Measurements from ENCODE around the gene FKBP3. TPM values are rescaled to one million over a fixed set of nuclear protein-coding genes. Genes with fewer than 3 reads are reported as not detected.

The FKBP3 gene
- total RNA-seq, 1 donor from 2014 or later, result 50.2 TPM

GRCh38 chr14:45073231-45073879 lies 60.9 kb downstream of the FKBP3 start:
- H3K4me1 Mint-ChIP-seq (ENCODE audit: unreplicated experiment), result no peaks in the 10 kb centered on the region
- DNase-seq (ENCODE audit: extremely low spot score, unreplicated experiment), result no peak
- H3K4me3 Mint-ChIP-seq (ENCODE audit: unreplicated experiment), result no peak overlapping the region
- no peak for TF ChIP-seq CTCF (IDR thresholded peaks at IDR 0.05)
- peaks cover 18% of the 10 kb centered on the region for H3K36me3 Mint-ChIP-seq (ENCODE audit: unreplicated experiment)
- no peak overlapping the region for H3K27ac Mint-ChIP-seq (ENCODE audit: unreplicated experiment)
- no peaks in the 10 kb centered on the region for H3K9me3 Mint-ChIP-seq (ENCODE audit: unreplicated experiment)
- H3K27me3 Mint-ChIP-seq (ENCODE audit: unreplicated experiment), result no peaks in the 10 kb centered on the region

GRCh38 chr14:45072126-45072525 lies 62.2 kb downstream of the FKBP3 start:
- Mint-ChIP-seq H3K36me3 (ENCODE audit: unreplicated experiment) (peaks cover 18% of the 10 kb centered on the region), H3K9me3 (ENCODE audit: unreplicated experiment) (no peaks in the 10 kb centered on the region), H3K27me3 (ENCODE audit: unreplicated experiment) (no peaks in the 10 kb centered on the region), H3K4me1 (ENCODE audit: unreplicated experiment) (no peaks in the 10 kb centered on the region), H3K27ac (ENCODE audit: unreplicated experiment) (no peak overlapping the region), H3K4me3 (ENCODE audit: unreplicated experiment) (no peak overlapping the region)
- no peak for DNase-seq (ENCODE audit: extremely low spot score, unreplicated experiment)
- TF ChIP-seq CTCF (IDR thresholded peaks at IDR 0.05), result no peak

GRCh38 chr14:45070215-45070614 lies 64.1 kb downstream of the FKBP3 start:
- no peak for TF ChIP-seq CTCF (IDR thresholded peaks at IDR 0.05)
- no peak overlapping the region for H3K27ac Mint-ChIP-seq (ENCODE audit: unreplicated experiment)
- no peak overlapping the region for H3K4me3 Mint-ChIP-seq (ENCODE audit: unreplicated experiment)
- no peaks in the 10 kb centered on the region for H3K9me3 Mint-ChIP-seq (ENCODE audit: unreplicated experiment)
- DNase-seq (ENCODE audit: extremely low spot score, unreplicated experiment), result no peak
- peaks cover 17% of the 10 kb centered on the region for H3K36me3 Mint-ChIP-seq (ENCODE audit: unreplicated experiment)
- no peaks in the 10 kb centered on the region for H3K4me1 Mint-ChIP-seq (ENCODE audit: unreplicated experiment)
- no peaks in the 10 kb centered on the region for H3K27me3 Mint-ChIP-seq (ENCODE audit: unreplicated experiment)

- H3K4me3 Mint-ChIP-seq (ENCODE audit: unreplicated experiment), result no peak overlapping the region
- DNase-seq (ENCODE audit: extremely low spot score, unreplicated experiment), result no peak
- H3K27ac Mint-ChIP-seq (ENCODE audit: unreplicated experiment), result no peak overlapping the region
- H3K9me3 Mint-ChIP-seq (ENCODE audit: unreplicated experiment), result peaks cover 5% of the 10 kb centered on the region
- no peak for TF ChIP-seq CTCF (IDR thresholded peaks at IDR 0.05)
- H3K27me3 Mint-ChIP-seq (ENCODE audit: unreplicated experiment), result no peaks in the 10 kb centered on the region
- peaks cover 17% of the 10 kb centered on the region for H3K36me3 Mint-ChIP-seq (ENCODE audit: unreplicated experiment)
- H3K4me1 Mint-ChIP-seq (ENCODE audit: unreplicated experiment), result no peaks in the 10 kb centered on the region
These were observed 65.9 kb downstream of the FKBP3 start for GRCh38 chr14:45068396-45068795.

GRCh38 chr14:45066667-45067066 lies 67.6 kb downstream of the FKBP3 start:
- Mint-ChIP-seq H3K27ac (ENCODE audit: unreplicated experiment) (no peak overlapping the region), H3K4me3 (ENCODE audit: unreplicated experiment) (no peak overlapping the region), H3K4me1 (ENCODE audit: unreplicated experiment) (peaks cover 3% of the 10 kb centered on the region), H3K9me3 (ENCODE audit: unreplicated experiment) (peaks cover 5% of the 10 kb centered on the region), H3K27me3 (ENCODE audit: unreplicated experiment) (no peaks in the 10 kb centered on the region), H3K36me3 (ENCODE audit: unreplicated experiment) (peaks cover 19% of the 10 kb centered on the region)
- DNase-seq (ENCODE audit: extremely low spot score, unreplicated experiment), result no peak
- no peak for TF ChIP-seq CTCF (IDR thresholded peaks at IDR 0.05)

Measured in osteocyte (in vitro differentiated cells).